Keratinocyte (primary cell): ENCODE results near the gene EGFLAM. TPM values are rescaled to one million over a fixed set of nuclear protein-coding genes. Genes with fewer than 3 reads are reported as not detected.

Source experiments
- DNase-seq: peaks from one replicate; pipeline ENCODE4 v3.0.0-alpha.2; 2011; ENCODE audit warnings: low read depth, missing footprints, low spot score
- FAIRE-seq: peaks from 2 replicates; lab custom pipeline; 2011; peaks lifted over from hg19 to GRCh38; lab: Jason Lieb, UNC
- H2AFZ ChIP-seq: 2 replicates; pipeline ENCODE4 v1.6.0; 2012; ENCODE audit warnings: low read length, control low read depth, inconsistent platforms; ENCODE audit not compliant: control insufficient read depth
- H3K27ac ChIP-seq: 2 replicates; pipeline ENCODE4 v1.5.1; 2011; ENCODE audit warnings: low read length; ENCODE audit not compliant: control insufficient read depth, insufficient read depth
- H3K27me3 ChIP-seq: 3 replicates; pipeline ENCODE4 v1.6.0; 2011; ENCODE audit warnings: low read length; ENCODE audit not compliant: control insufficient read depth, insufficient read depth; ENCODE audit errors: extremely low read depth
- H3K36me3 ChIP-seq, 2 experiments: 2 replicates in 1 of 2; 3 replicates in 1 of 2; pipeline ENCODE4 v1.5.1; 2011; ENCODE audit warnings: low read length in 2 of 2, mild to moderate bottlenecking in 1 of 2; ENCODE audit not compliant: control insufficient read depth in 2 of 2, insufficient read depth in 2 of 2; ENCODE audit errors: extremely low read depth in 1 of 2
- H3K4me1 ChIP-seq: 3 replicates; pipeline ENCODE4 v1.5.1; 2011; ENCODE audit warnings: low read length; ENCODE audit not compliant: control insufficient read depth, insufficient read depth; ENCODE audit errors: extremely low read depth
- H3K4me2 ChIP-seq: 3 replicates; pipeline ENCODE4 v1.6.0; 2011; ENCODE audit warnings: low read depth, low read length; ENCODE audit not compliant: control insufficient read depth, insufficient read depth; ENCODE audit errors: extremely low read depth
- H3K4me3 ChIP-seq, 3 experiments: fragments of 200-600 bp in 1 of 3; sonication (generic) in 1 of 3; 2 replicates in 2 of 3; 3 replicates in 1 of 3; pipeline ENCODE4 v1.5.1; 2011 to 2016; ENCODE audit warnings: low read length in 3 of 3, mild to moderate bottlenecking in 3 of 3, control low read depth in 2 of 3, inconsistent platforms in 1 of 3, low read depth in 1 of 3, mixed read lengths in 1 of 3, mixed run types in 1 of 3, moderate library complexity in 1 of 3; ENCODE audit not compliant: control insufficient read depth in 2 of 3, insufficient read depth in 2 of 3; ENCODE audit errors: extremely low read depth in 1 of 3
- H3K79me2 ChIP-seq: 2 replicates; pipeline ENCODE4 v1.6.0; 2012; ENCODE audit warnings: low read length; ENCODE audit not compliant: control insufficient read depth, insufficient read depth
- H3K9ac ChIP-seq: 3 replicates; pipeline ENCODE4 v1.6.0; 2011; ENCODE audit warnings: low read length; ENCODE audit not compliant: control insufficient read depth, insufficient read depth; ENCODE audit errors: extremely low read depth
- H3K9me1 ChIP-seq: 3 replicates; pipeline ENCODE4 v1.6.0; 2011; ENCODE audit warnings: low read length; ENCODE audit not compliant: control insufficient read depth, insufficient read depth; ENCODE audit errors: extremely low read depth
- H3K9me3 ChIP-seq: 2 replicates; pipeline ENCODE4 v1.5.1; 2012; ENCODE audit warnings: low read depth, low read length; ENCODE audit not compliant: control insufficient read depth
- H4K20me1 ChIP-seq: 3 replicates; pipeline ENCODE4 v1.6.0; 2011; ENCODE audit warnings: low read length; ENCODE audit not compliant: control insufficient read depth, insufficient read depth; ENCODE audit errors: extremely low read depth
- EZH2 ChIP-seq: IDR thresholded peaks from one replicate; pipeline ENCODE4 v1.6.1; 2012; ENCODE audit warnings: inconsistent platforms, mild to moderate bottlenecking, low read length, moderate library complexity
- dilution Hi-C: fragments of 300-500 bp; cut with MboI; formaldehyde crosslinking; loops from one replicate; pipeline ENCODE4 v1.7.0; 2020; ENCODE audit warnings: low sequenced_read_pairs; ENCODE audit not compliant: extremely low pct_ligation_motif_present
- polyA plus RNA-seq, 5 experiments: library from polyadenylated mRNA; depleted of rRNA in 3 of 5; stranded (reverse) in 3 of 5; stranded (forward) in 1 of 5; unstranded in 1 of 5; fragments of >200 nt; gene quantifications; 1 replicate in 1 of 5; 2 replicates in 3 of 5; 3 replicates in 1 of 5; pipeline versions ENCODE4 v1.2.1 to v1.2.3, GENCODE V29; 2011 to 2012; ENCODE audit warnings: missing spikeins in 2 of 5, low read depth in 1 of 5, low replicate concordance in 1 of 5
- TF ChIP-seq, protein P1 (sequence below), 3 experiments: IDR thresholded peaks in 1 of 3; conservative IDR thresholded peaks in 1 of 3; optimal IDR thresholded peaks in 1 of 3; 2 replicates in 2 of 3; 3 replicates in 1 of 3; pipeline versions ENCODE3 to v1.5.1; 2011; ENCODE audit warnings: low read length in 3 of 3, mild to moderate bottlenecking in 3 of 3, moderate library complexity in 2 of 3, control low read depth in 1 of 3, inconsistent platforms in 1 of 3; ENCODE audit not compliant: insufficient read depth in 2 of 3; ENCODE audit errors: extremely low read depth in 1 of 3

EGFLAM gene
- polyA plus RNA-seq, 1 donor (not counting 4 experiments of a cell fraction or from before 2014, with no cell fraction given): not detected

DNA sequence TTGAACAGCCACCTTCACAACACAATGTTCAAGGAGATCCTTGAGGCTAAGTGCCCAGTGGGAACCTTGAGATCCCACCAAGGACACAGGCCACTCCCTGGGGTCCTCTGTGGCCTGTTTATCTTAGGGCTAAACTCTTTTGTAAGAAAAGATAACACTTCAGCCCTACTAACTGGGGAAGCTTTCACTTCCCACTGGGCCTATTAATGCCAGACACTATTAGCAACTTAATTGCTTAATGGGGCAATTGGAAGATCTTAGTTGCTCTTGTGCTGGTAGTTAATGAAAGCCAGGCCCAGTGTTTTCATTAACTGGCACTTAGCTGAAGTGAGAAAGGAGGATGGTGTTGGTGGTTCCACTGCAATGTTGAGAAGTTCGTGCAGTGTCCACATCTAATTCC is 117.1 kb downstream of the EGFLAM start:
- H3K79me2 ChIP-seq: no peaks in the 10 kb centered on the region
- DNase-seq (no peak), FAIRE-seq (no peak)
- H4K20me1 ChIP-seq: no peaks in the 10 kb centered on the region
- TF ChIP-seq, protein P1, sequence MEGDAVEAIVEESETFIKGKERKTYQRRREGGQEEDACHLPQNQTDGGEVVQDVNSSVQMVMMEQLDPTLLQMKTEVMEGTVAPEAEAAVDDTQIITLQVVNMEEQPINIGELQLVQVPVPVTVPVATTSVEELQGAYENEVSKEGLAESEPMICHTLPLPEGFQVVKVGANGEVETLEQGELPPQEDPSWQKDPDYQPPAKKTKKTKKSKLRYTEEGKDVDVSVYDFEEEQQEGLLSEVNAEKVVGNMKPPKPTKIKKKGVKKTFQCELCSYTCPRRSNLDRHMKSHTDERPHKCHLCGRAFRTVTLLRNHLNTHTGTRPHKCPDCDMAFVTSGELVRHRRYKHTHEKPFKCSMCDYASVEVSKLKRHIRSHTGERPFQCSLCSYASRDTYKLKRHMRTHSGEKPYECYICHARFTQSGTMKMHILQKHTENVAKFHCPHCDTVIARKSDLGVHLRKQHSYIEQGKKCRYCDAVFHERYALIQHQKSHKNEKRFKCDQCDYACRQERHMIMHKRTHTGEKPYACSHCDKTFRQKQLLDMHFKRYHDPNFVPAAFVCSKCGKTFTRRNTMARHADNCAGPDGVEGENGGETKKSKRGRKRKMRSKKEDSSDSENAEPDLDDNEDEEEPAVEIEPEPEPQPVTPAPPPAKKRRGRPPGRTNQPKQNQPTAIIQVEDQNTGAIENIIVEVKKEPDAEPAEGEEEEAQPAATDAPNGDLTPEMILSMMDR (optimal IDR thresholded peaks at IDR 0.05 in 1 of 3, IDR thresholded peaks at IDR 0.05 in 1 of 3, conservative IDR thresholded peaks at IDR 0.05 in 1 of 3; ENCODE audit: extremely low read depth in 1 of 3, insufficient read depth in 2 of 3, low read length in 3 of 3): no peak
- TF ChIP-seq EZH2: no peak
- no peak overlapping the region for H3K9ac ChIP-seq
- H3K9me1 ChIP-seq: no peaks in the 10 kb centered on the region
- no peak overlapping the region for H3K4me3 ChIP-seq
- no peak overlapping the region for H2AFZ ChIP-seq
- no peaks in the 10 kb centered on the region for H3K4me1 ChIP-seq
- peaks cover 12% of the 10 kb centered on the region for H3K27me3 ChIP-seq
- H3K27ac ChIP-seq: no peak overlapping the region
- dilution Hi-C loops: no loop called here
- no peaks in the 10 kb centered on the region for H3K9me3 ChIP-seq
- no peak overlapping the region for H3K4me2 ChIP-seq
- no peaks in the 10 kb centered on the region for H3K36me3 ChIP-seq

GRCh38 chr5:38376404-38376803 is 118.0 kb downstream of the EGFLAM start:
- no peak overlapping the region for H3K4me2 ChIP-seq
- no peaks in the 10 kb centered on the region for H3K36me3 ChIP-seq
- FAIRE-seq (no peak), DNase-seq (no peak)
- H3K27ac ChIP-seq: no peak overlapping the region
- H3K9ac ChIP-seq: no peak overlapping the region
- H3K79me2 ChIP-seq: no peaks in the 10 kb centered on the region
- no peaks in the 10 kb centered on the region for H3K9me1 ChIP-seq
- dilution Hi-C loops: no loop called here
- H3K4me1 ChIP-seq: no peaks in the 10 kb centered on the region
- H3K9me3 ChIP-seq: no peaks in the 10 kb centered on the region
- no peak overlapping the region for H2AFZ ChIP-seq
- no peaks in the 10 kb centered on the region for H4K20me1 ChIP-seq
- H3K27me3 ChIP-seq: peaks cover 12% of the 10 kb centered on the region
- TF ChIP-seq EZH2: no peak
- TF ChIP-seq, protein P1 (optimal IDR thresholded peaks at IDR 0.05 in 1 of 3, IDR thresholded peaks at IDR 0.05 in 1 of 3, conservative IDR thresholded peaks at IDR 0.05 in 1 of 3; ENCODE audit: extremely low read depth in 1 of 3, insufficient read depth in 2 of 3, low read length in 3 of 3): no peak
- H3K4me3 ChIP-seq: no peak overlapping the region
